HG02759 (cell line): ENCODE data around the gene ASPG.

Experiments used
- ATAC-seq: cut with Tn5 transposase; IDR thresholded peaks from one replicate; pipeline ENCODE4 v1.9.1; 2021; ENCODE audit warnings: mild to moderate bottlenecking, moderate library complexity; ENCODE audit not compliant: unreplicated experiment

Gene ASPG

GRCh38 chr14:104085032-104085888 is at the start of gene ASPG:
TSS of gene ASPG (plus strand) at chr14:104085700. CDS start at chr14:104085771, 71 bp downstream.
- ATAC-seq = no peak

GRCh38 chr14:104036212-104036611 is 49.3 kb upstream of the ASPG start:
- no peak for ATAC-seq

- no peak for ATAC-seq
These were observed 48.4 kb upstream of the ASPG start for GRCh38 chr14:104037074-104037473.

- no peak for ATAC-seq
These were observed 47.6 kb upstream of the ASPG start for GRCh38 chr14:104037903-104038302.

- no peak for ATAC-seq
These were observed 46.3 kb upstream of the ASPG start for GRCh38 chr14:104039214-104039613.

- no peak for ATAC-seq
These were observed 45.0 kb upstream of the ASPG start for GRCh38 chr14:104040539-104040938.

- no peak for ATAC-seq
These were observed 43.9 kb upstream of the ASPG start for GRCh38 chr14:104041430-104042104.

- ATAC-seq = no peak
These were observed 41.5 kb upstream of the ASPG start for GRCh38 chr14:104044016-104044415.

- ATAC-seq = no peak
These were observed 37.7 kb upstream of the ASPG start for GRCh38 chr14:104047761-104048160.

GRCh38 chr14:104048758-104049507 is 36.6 kb upstream of the ASPG start:
- ATAC-seq = no peak

GRCh38 chr14:104049576-104050240 is 35.8 kb upstream of the ASPG start:
- no peak for ATAC-seq

GRCh38 chr14:104051092-104051813 is 34.2 kb upstream of the ASPG start:
- no peak for ATAC-seq

GRCh38 chr14:104054222-104054905 is 31.1 kb upstream of the ASPG start:
- no peak for ATAC-seq

- no peak for ATAC-seq
These were observed 23.2 kb upstream of the ASPG start for GRCh38 chr14:104062281-104062680.

GRCh38 chr14:104064003-104064402 is 21.5 kb upstream of the ASPG start:
- ATAC-seq = no peak

GRCh38 chr14:104066279-104066678 is 19.2 kb upstream of the ASPG start:
- no peak for ATAC-seq

GRCh38 chr14:104066719-104067295 is 18.7 kb upstream of the ASPG start:
- ATAC-seq = no peak

- no peak for ATAC-seq
These were observed 16.0 kb upstream of the ASPG start for GRCh38 chr14:104069541-104069940.

GRCh38 chr14:104072586-104072985 is 12.9 kb upstream of the ASPG start:
- no peak for ATAC-seq
